Keratinocyte (primary cell): Measurements from ENCODE around the gene MADD. TPM values are rescaled to one million over a fixed set of nuclear protein-coding genes. Genes with fewer than 3 reads are reported as not detected.

Experiments used
- DNase-seq: peaks from one replicate; pipeline ENCODE4 v3.0.0-alpha.2; 2011; ENCODE audit warnings: low read depth, missing footprints, low spot score
- FAIRE-seq: peaks from 2 replicates; lab custom pipeline; 2011; peaks lifted over from hg19 to GRCh38; lab: Jason Lieb, UNC
- H2AFZ ChIP-seq: 2 replicates; pipeline ENCODE4 v1.6.0; 2012; ENCODE audit warnings: low read length, control low read depth, inconsistent platforms; ENCODE audit not compliant: control insufficient read depth
- H3K27ac ChIP-seq: 2 replicates; pipeline ENCODE4 v1.5.1; 2011; ENCODE audit warnings: low read length; ENCODE audit not compliant: control insufficient read depth, insufficient read depth
- H3K27me3 ChIP-seq: 3 replicates; pipeline ENCODE4 v1.6.0; 2011; ENCODE audit warnings: low read length; ENCODE audit not compliant: control insufficient read depth, insufficient read depth; ENCODE audit errors: extremely low read depth
- H3K36me3 ChIP-seq, 2 experiments: 2 replicates in 1 of 2; 3 replicates in 1 of 2; pipeline ENCODE4 v1.5.1; 2011; ENCODE audit warnings: low read length in 2 of 2, mild to moderate bottlenecking in 1 of 2; ENCODE audit not compliant: control insufficient read depth in 2 of 2, insufficient read depth in 2 of 2; ENCODE audit errors: extremely low read depth in 1 of 2
- H3K4me1 ChIP-seq: 3 replicates; pipeline ENCODE4 v1.5.1; 2011; ENCODE audit warnings: low read length; ENCODE audit not compliant: control insufficient read depth, insufficient read depth; ENCODE audit errors: extremely low read depth
- H3K4me2 ChIP-seq: 3 replicates; pipeline ENCODE4 v1.6.0; 2011; ENCODE audit warnings: low read depth, low read length; ENCODE audit not compliant: control insufficient read depth, insufficient read depth; ENCODE audit errors: extremely low read depth
- H3K4me3 ChIP-seq, 3 experiments: fragments of 200-600 bp in 1 of 3; sonication (generic) in 1 of 3; 2 replicates in 2 of 3; 3 replicates in 1 of 3; pipeline ENCODE4 v1.5.1; 2011 to 2016; ENCODE audit warnings: low read length in 3 of 3, mild to moderate bottlenecking in 3 of 3, control low read depth in 2 of 3, inconsistent platforms in 1 of 3, low read depth in 1 of 3, mixed read lengths in 1 of 3, mixed run types in 1 of 3, moderate library complexity in 1 of 3; ENCODE audit not compliant: control insufficient read depth in 2 of 3, insufficient read depth in 2 of 3; ENCODE audit errors: extremely low read depth in 1 of 3
- H3K79me2 ChIP-seq: 2 replicates; pipeline ENCODE4 v1.6.0; 2012; ENCODE audit warnings: low read length; ENCODE audit not compliant: control insufficient read depth, insufficient read depth
- H3K9ac ChIP-seq: 3 replicates; pipeline ENCODE4 v1.6.0; 2011; ENCODE audit warnings: low read length; ENCODE audit not compliant: control insufficient read depth, insufficient read depth; ENCODE audit errors: extremely low read depth
- H3K9me1 ChIP-seq: 3 replicates; pipeline ENCODE4 v1.6.0; 2011; ENCODE audit warnings: low read length; ENCODE audit not compliant: control insufficient read depth, insufficient read depth; ENCODE audit errors: extremely low read depth
- H3K9me3 ChIP-seq: 2 replicates; pipeline ENCODE4 v1.5.1; 2012; ENCODE audit warnings: low read depth, low read length; ENCODE audit not compliant: control insufficient read depth
- H4K20me1 ChIP-seq: 3 replicates; pipeline ENCODE4 v1.6.0; 2011; ENCODE audit warnings: low read length; ENCODE audit not compliant: control insufficient read depth, insufficient read depth; ENCODE audit errors: extremely low read depth
- EZH2 ChIP-seq: IDR thresholded peaks from one replicate; pipeline ENCODE4 v1.6.1; 2012; ENCODE audit warnings: inconsistent platforms, mild to moderate bottlenecking, low read length, moderate library complexity
- dilution Hi-C: fragments of 300-500 bp; cut with MboI; formaldehyde crosslinking; loops from one replicate; pipeline ENCODE4 v1.7.0; 2020; ENCODE audit warnings: low sequenced_read_pairs; ENCODE audit not compliant: extremely low pct_ligation_motif_present
- polyA plus RNA-seq, 5 experiments: library from polyadenylated mRNA; depleted of rRNA in 3 of 5; stranded (reverse) in 3 of 5; stranded (forward) in 1 of 5; unstranded in 1 of 5; fragments of >200 nt; gene quantifications; 1 replicate in 1 of 5; 2 replicates in 3 of 5; 3 replicates in 1 of 5; pipeline versions ENCODE4 v1.2.1 to v1.2.3, GENCODE V29; 2011 to 2012; ENCODE audit warnings: missing spikeins in 2 of 5, low read depth in 1 of 5, low replicate concordance in 1 of 5
- TF ChIP-seq, protein P1 (sequence below), 3 experiments: IDR thresholded peaks in 1 of 3; conservative IDR thresholded peaks in 1 of 3; optimal IDR thresholded peaks in 1 of 3; 2 replicates in 2 of 3; 3 replicates in 1 of 3; pipeline versions ENCODE3 to v1.5.1; 2011; ENCODE audit warnings: low read length in 3 of 3, mild to moderate bottlenecking in 3 of 3, moderate library complexity in 2 of 3, control low read depth in 1 of 3, inconsistent platforms in 1 of 3; ENCODE audit not compliant: insufficient read depth in 2 of 3; ENCODE audit errors: extremely low read depth in 1 of 3

The MADD gene
- polyA plus RNA-seq, 1 donor (not counting 4 experiments of a cell fraction or from before 2014, with no cell fraction given) = 11.9 TPM

DNA sequence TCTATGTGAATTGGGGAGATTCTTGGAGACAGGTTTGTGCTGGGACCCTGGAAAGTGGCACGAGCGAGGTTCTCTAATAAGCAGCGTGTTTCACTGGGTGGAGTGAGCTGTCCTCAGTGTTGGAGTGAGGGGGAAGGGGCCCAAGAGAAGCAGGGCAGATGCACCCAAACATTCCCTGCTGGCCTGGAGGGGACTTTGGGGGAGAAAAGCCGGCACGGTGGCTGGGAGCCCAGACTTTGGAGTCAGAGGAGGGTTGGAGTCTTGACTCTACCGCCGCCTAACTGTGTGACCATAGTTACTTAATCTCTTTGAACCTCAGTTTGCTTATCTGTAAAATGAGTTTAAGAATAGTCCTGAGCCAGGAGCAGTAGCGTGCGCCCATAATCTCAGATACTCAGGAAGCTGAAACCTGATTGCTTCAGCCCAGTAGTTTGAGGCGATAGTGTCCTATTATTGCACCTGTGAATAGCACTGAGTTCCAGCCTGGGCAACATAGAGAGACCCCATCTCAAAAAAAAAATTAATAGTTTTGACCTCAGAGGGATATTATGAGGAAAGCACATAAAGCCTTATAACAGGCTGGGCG is 11.5 kb upstream of the MADD start:
- no peak for TF ChIP-seq EZH2
- TF ChIP-seq, protein P1, sequence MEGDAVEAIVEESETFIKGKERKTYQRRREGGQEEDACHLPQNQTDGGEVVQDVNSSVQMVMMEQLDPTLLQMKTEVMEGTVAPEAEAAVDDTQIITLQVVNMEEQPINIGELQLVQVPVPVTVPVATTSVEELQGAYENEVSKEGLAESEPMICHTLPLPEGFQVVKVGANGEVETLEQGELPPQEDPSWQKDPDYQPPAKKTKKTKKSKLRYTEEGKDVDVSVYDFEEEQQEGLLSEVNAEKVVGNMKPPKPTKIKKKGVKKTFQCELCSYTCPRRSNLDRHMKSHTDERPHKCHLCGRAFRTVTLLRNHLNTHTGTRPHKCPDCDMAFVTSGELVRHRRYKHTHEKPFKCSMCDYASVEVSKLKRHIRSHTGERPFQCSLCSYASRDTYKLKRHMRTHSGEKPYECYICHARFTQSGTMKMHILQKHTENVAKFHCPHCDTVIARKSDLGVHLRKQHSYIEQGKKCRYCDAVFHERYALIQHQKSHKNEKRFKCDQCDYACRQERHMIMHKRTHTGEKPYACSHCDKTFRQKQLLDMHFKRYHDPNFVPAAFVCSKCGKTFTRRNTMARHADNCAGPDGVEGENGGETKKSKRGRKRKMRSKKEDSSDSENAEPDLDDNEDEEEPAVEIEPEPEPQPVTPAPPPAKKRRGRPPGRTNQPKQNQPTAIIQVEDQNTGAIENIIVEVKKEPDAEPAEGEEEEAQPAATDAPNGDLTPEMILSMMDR (optimal IDR thresholded peaks at IDR 0.05 in 1 of 3, IDR thresholded peaks at IDR 0.05 in 1 of 3, conservative IDR thresholded peaks at IDR 0.05 in 1 of 3; ENCODE audit: extremely low read depth in 1 of 3, insufficient read depth in 2 of 3, low read length in 3 of 3) = no peak
- dilution Hi-C loops = no loop called here
- H3K9me3 ChIP-seq = no peaks in the 10 kb centered on the region
- H3K4me1 ChIP-seq = peaks cover 14% of the 10 kb centered on the region
- H3K36me3 ChIP-seq = no peaks in the 10 kb centered on the region
- H3K79me2 ChIP-seq = no peaks in the 10 kb centered on the region
- FAIRE-seq (no peak), DNase-seq (no peak)
- H3K27me3 ChIP-seq = no peaks in the 10 kb centered on the region
- H3K4me3 ChIP-seq = no peak overlapping the region
- no peak overlapping the region for H3K27ac ChIP-seq
- no peak overlapping the region for H3K9ac ChIP-seq
- H4K20me1 ChIP-seq = no peaks in the 10 kb centered on the region
- no peaks in the 10 kb centered on the region for H3K9me1 ChIP-seq
- no peak overlapping the region for H2AFZ ChIP-seq
- H3K4me2 ChIP-seq = no peak overlapping the region

DNA sequence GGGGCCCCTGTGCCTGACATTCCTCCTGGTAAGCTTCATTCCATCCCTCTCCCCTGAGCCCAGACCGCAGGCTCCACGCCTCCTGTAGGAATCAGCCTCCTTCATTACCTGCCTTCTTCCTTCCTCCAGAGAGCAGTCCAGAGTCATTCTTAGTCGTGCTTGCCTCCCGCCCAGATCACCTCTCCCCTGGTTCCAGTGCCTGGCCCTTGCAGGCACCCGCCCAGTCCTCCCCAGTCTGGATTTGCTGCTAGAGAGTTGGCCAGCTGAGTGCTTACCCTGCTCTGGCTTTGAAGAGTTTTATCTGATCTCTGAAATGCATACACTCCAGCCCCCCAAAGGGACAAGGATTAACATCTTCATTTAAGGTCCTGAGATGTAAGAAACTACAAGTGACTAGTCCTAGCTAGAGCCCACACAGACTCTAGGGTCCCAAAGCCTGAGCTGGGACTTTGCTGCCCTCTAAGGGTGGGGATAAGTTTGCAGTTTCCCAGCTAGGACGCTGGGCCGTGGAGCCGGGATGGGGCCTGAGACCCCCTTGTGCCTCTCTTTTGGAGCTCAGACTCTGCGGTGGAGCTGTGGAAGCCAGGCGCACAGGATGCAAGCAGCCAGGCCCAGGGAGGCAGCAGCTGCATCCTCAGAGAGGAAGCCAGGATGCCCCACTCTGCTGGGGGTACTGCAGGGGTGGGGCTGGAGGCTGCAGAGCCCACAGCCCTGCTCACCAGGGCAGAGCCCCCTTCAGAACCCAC is 10.5 kb upstream of the MADD start:
- no peak for DNase-seq
- no peak overlapping the region for H3K9ac ChIP-seq
- peaks cover 14% of the 10 kb centered on the region for H3K4me1 ChIP-seq

More for the DNA sequence above, 10.5 kb upstream of the MADD start:
- dilution Hi-C loops = no loop called here
- Histone ChIP-seq H3K9me1 (no peaks in the 10 kb centered on the region), H3K79me2 (no peaks in the 10 kb centered on the region), H3K9me3 (no peaks in the 10 kb centered on the region), H4K20me1 (no peaks in the 10 kb centered on the region), H2AFZ (no peak overlapping the region), H3K27ac (no peak overlapping the region), H3K27me3 (no peaks in the 10 kb centered on the region), H3K4me3 (no peak overlapping the region), H3K36me3 (no peaks in the 10 kb centered on the region), H3K4me2 (no peak overlapping the region)
- FAIRE-seq = no peak
- TF ChIP-seq, protein P1 (optimal IDR thresholded peaks at IDR 0.05 in 1 of 3, IDR thresholded peaks at IDR 0.05 in 1 of 3, conservative IDR thresholded peaks at IDR 0.05 in 1 of 3; ENCODE audit: extremely low read depth in 1 of 3, insufficient read depth in 2 of 3, low read length in 3 of 3) = peak; percentile 62 to 65 (median 62)
- no peak for TF ChIP-seq EZH2
